Measurements from ENCODE around the gene ADAMTSL1. TPM values are rescaled to one million over a fixed set of nuclear protein-coding genes. Genes with fewer than 3 reads are reported as not detected.
"Not testable (repeated sequence)": the region's sequence is repeated elsewhere in the genome, so short reads cannot be mapped to it uniquely, and the experiment has no call there.

The ADAMTSL1 gene
- total RNA-seq, 1 experiment from 2014 or later: not detected

DNA sequence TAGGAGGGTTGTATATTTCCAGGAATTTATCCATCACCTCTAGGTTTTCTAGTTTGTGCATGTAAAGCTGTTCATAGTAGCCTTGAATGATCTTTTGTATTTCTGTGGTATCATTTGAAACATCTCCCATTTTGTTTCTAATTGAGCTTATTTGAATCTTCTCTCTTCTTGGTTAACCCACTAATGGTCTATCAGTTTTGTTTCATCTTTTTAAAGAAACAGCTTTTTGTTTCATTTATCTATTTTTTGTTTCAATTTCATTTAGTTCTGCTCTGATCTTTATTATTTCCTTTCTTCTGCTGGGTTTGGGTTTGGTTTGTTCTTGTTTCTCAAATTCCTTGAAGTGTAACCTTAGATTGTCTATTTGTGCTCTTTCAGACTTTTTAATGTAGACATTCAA lies 401.0 kb downstream of the ADAMTSL1 start:
- in situ Hi-C loops (cut with HindIII; ENCODE audit: low pct_unique_long_range_greater_than_20kb, low sequenced_read_pairs); DNase-seq (ENCODE audit: low read depth): not testable (repeated sequence)

DNA sequence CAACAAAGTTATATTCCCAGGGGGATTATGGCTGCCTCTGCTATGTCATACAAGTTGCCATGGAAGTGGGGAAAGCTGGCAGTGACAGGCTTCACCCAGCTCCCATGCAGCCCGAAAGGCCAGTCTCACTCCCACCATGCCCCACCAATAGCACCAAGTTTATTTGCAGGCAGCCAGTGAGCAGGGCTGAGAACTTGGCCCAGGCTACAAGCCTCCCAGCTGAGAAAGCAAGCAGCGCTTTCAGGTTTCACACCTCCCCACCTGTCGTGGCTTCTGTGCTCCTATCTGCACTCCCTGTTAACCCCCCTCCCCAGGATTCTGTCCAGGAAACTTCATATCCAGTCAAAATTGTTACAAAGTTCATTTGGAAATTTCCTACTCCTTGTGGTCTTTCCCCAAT lies 404.0 kb downstream of the ADAMTSL1 start:
- in situ Hi-C loops (cut with HindIII; ENCODE audit: low pct_unique_long_range_greater_than_20kb, low sequenced_read_pairs): no loop called here
- no peak for DNase-seq (ENCODE audit: low read depth)

DNA sequence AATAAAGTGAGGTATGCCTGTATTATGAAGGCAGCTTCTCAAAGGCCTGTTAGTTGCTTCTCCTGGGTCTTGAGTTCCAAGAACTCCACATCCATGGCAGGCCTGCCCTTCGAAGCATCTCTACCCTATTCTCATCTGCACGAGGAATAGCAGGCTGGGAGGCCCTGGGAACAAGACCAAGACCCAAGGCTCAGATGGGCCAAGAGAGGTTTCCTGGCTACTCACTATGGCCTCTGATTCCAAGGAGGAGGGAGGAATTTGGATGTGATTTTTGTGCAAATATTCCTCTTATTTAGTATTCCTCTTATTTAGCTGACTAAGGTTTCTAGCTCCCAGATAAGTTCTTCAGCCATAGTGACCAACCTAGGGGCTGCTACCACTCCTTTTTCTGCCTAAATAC lies 407.8 kb downstream of the ADAMTSL1 start:
- in situ Hi-C loops (cut with HindIII; ENCODE audit: low pct_unique_long_range_greater_than_20kb, low sequenced_read_pairs): no loop called here

DNA sequence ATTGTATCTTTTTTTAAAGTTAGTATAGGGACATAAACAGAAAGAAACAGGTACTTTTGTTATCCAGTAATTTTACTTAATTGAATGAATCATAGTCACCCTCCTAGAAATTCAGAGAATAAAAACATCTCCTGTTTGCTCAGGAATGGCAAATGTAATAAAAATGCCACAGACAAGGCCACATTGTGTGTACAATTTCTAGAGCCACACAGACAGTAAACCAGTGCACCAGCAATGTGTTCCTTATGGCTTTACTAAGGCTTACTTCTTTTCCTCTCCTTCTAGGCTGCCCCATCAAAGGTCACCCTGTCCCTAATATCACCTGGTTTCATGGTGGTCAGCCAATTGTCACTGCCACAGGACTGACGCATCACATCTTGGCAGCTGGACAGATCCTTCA lies 413.6 kb downstream of the ADAMTSL1 start:
- no peak for DNase-seq (ENCODE audit: low read depth)
- in situ Hi-C loops (cut with HindIII; ENCODE audit: low pct_unique_long_range_greater_than_20kb, low sequenced_read_pairs): no loop called here

More for the DNA sequence above, 407.8 kb downstream of the ADAMTSL1 start:
- no peak for DNase-seq (ENCODE audit: low read depth)

DNA sequence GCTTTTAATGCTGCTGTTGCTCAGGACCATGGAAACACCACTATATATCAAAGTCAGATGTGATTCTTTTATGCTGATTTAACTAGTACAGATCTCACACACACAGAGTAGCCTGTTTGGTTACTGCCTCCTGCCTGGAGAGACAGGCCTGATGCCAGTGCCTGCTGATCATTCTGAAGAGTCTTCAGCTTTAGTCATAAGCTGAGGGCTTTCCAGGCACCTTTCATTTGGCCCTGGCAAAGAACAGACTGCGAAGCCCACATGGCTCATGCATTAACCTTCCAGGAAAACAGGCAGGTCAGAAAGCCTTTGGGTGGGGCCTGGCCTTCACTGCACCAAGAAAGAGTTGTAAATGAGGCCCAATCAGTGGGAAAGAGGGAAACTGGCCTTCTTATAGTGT lies 414.3 kb downstream of the ADAMTSL1 start:
- DNase-seq (ENCODE audit: low read depth): no peak
- in situ Hi-C loops (cut with HindIII; ENCODE audit: low pct_unique_long_range_greater_than_20kb, low sequenced_read_pairs): no loop called here

- in situ Hi-C loops (cut with HindIII; ENCODE audit: low pct_unique_long_range_greater_than_20kb, low sequenced_read_pairs): no loop called here
- no peak for DNase-seq (ENCODE audit: low read depth)
These were observed 415.6 kb downstream of the ADAMTSL1 start for GRCh38 chr9:18889550-18889949.

- in situ Hi-C loops (cut with HindIII; ENCODE audit: low pct_unique_long_range_greater_than_20kb, low sequenced_read_pairs): no loop called here
- DNase-seq (ENCODE audit: low read depth): no peak
These were observed 416.4 kb downstream of the ADAMTSL1 start for GRCh38 chr9:18890372-18890771.

- DNase-seq (ENCODE audit: low read depth): no peak
- in situ Hi-C loops (cut with HindIII; ENCODE audit: low pct_unique_long_range_greater_than_20kb, low sequenced_read_pairs): no loop called here
These were observed 418.2 kb downstream of the ADAMTSL1 start for GRCh38 chr9:18891946-18892670.

- DNase-seq (ENCODE audit: low read depth): no peak
- in situ Hi-C loops (cut with HindIII; ENCODE audit: low pct_unique_long_range_greater_than_20kb, low sequenced_read_pairs): no loop called here
These were observed 419.1 kb downstream of the ADAMTSL1 start for GRCh38 chr9:18893046-18893445.

GRCh38 chr9:18893491-18893890 lies 419.5 kb downstream of the ADAMTSL1 start:
- in situ Hi-C loops (cut with HindIII; ENCODE audit: low pct_unique_long_range_greater_than_20kb, low sequenced_read_pairs): no loop called here
- DNase-seq (ENCODE audit: low read depth): no peak

DNA sequence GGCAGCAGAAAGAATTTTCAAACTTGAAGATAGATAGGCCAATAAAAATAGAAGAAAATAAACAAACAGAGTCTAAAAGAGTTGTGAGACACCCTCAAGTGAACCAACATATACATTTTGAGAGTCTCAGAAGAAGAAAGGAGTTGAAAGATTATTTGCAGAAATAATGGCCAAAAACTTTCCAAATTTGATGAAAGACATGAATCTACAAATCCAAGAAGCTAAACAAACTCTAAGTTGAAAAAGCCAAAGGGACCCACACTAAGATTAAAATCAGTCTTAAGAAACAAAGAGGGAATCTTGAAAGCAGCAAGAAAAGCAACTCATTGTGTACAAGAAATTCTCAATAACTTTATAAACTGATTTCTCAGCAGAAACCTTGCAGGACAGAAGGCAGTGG lies 422.1 kb downstream of the ADAMTSL1 start:
- in situ Hi-C loops (cut with HindIII; ENCODE audit: low pct_unique_long_range_greater_than_20kb, low sequenced_read_pairs): no loop called here
- no peak for DNase-seq (ENCODE audit: low read depth)

DNA sequence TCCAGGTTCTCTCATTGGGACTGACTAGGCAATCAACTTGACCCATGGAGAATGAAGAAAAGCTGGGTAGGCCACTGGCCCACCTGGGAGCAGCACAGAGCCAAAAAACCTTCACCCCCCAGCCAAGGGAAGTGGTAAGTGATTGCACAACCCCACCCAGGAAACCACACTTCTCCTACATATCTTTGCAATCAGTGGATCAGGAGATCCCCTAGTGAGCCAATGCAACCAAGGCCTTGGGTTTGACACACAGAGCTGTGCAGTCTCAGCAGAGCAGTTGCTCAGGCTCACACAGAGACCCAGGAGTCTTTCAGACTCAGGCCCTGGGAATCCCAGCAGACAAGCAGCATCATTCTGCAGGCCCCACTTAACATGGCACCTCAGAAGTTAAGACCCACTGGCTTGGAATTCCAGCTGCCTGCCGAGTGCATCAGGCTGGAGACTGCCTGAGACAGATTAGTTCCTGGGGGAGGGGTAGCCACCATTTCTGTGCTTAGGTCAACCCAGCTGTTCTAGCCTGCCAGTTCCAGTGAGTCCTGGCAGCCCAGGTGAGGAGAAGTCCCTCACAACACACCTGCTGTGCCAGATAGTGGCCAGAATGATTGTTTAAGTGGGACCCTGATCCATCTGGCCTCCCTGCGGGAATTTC lies 422.7 kb downstream of the ADAMTSL1 start:
- in situ Hi-C loops (cut with HindIII; ENCODE audit: low pct_unique_long_range_greater_than_20kb, low sequenced_read_pairs): no loop called here
- no peak for DNase-seq (ENCODE audit: low read depth)

GRCh38 chr9:18903450-18903849 lies 429.5 kb downstream of the ADAMTSL1 start:
- in situ Hi-C loops (cut with HindIII; ENCODE audit: low pct_unique_long_range_greater_than_20kb, low sequenced_read_pairs): no loop called here

DNA sequence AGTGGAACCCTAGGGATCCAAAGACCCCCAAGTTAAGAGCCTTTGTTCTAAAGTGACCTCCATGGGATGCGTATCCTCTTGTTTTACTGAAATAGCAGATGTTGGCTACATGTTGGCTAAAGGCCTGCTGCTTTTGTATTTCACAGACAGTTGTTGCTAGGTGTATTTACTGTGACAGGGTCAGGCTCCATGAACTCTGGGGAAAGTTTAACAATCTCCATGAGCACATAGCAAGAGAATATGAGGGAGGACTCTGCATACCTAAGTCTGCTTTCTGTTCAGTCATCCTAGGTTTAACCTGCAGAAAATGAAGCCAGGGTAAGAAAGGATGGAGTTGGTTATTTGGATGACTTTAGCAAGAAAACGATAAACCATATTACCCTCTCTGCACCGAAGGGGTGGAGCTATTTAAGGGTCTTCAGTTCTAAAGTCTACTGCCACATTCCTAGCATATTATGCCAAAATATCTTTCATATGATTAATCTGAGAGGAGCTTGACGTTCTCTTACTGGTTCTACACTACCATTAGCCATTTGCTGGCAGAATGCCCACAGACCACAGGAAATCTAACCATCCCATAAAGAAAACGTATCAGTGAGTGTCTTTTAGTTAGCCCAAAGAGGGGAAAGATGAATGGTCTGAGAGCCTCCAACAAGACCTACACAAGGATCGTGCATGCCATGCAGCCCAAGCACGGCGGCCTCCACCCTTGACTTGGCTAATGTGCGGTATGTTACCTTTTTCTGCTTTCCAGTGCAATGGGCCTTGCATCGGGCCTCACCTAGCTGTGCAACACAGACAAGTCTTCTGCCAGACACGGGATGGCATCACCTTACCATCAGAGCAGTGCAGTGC lies 431.3 kb downstream of the ADAMTSL1 start:
- DNase-seq (ENCODE audit: low read depth): no peak

More at GRCh38 chr9:18903450-18903849, 429.5 kb downstream of the ADAMTSL1 start:
- DNase-seq (ENCODE audit: low read depth): no peak

GRCh38 chr9:18905883-18906629 lies 432.1 kb downstream of the ADAMTSL1 start:
- DNase-seq (ENCODE audit: low read depth): no peak

More for the DNA sequence above, 431.3 kb downstream of the ADAMTSL1 start:
- in situ Hi-C loops (cut with HindIII; ENCODE audit: low pct_unique_long_range_greater_than_20kb, low sequenced_read_pairs): no loop called here

GRCh38 chr9:18906656-18907395 lies 432.9 kb downstream of the ADAMTSL1 start:
- DNase-seq (ENCODE audit: low read depth): no peak
- in situ Hi-C loops (cut with HindIII; ENCODE audit: low pct_unique_long_range_greater_than_20kb, low sequenced_read_pairs): no loop called here

More at GRCh38 chr9:18905883-18906629, 432.1 kb downstream of the ADAMTSL1 start:
- in situ Hi-C loops (cut with HindIII; ENCODE audit: low pct_unique_long_range_greater_than_20kb, low sequenced_read_pairs): no loop called here

- in situ Hi-C loops (cut with HindIII; ENCODE audit: low pct_unique_long_range_greater_than_20kb, low sequenced_read_pairs): no loop called here
- no peak for DNase-seq (ENCODE audit: low read depth)
These were observed 434.1 kb downstream of the ADAMTSL1 start for GRCh38 chr9:18907927-18908625.

Measured in Caki2 (cell line).